H1 (cell line): ENCODE results near the gene ESYT2. TPM values are rescaled to one million over a fixed set of nuclear protein-coding genes. Genes with fewer than 3 reads are reported as not detected.

Experiments
- KDM1A ChIP-seq: fragments of 200-600, 300-600 bp; sonication (generic); IDR thresholded peaks from 2 replicates; pipeline ENCODE4 v1.7.1; 2016; ENCODE audit warnings: mild to moderate bottlenecking, low read length, borderline replicate concordance
- polyA plus RNA-seq, 7 experiments: library from polyadenylated mRNA; depleted of rRNA in 3 of 7; stranded (reverse) in 5 of 7; unstranded in 2 of 7; fragments of >200 nt in 5 of 7; fragments of 200-250 nt in 2 of 7; gene quantifications; 1 replicate in 5 of 7; 2 replicates in 1 of 7; 4 replicates in 1 of 7; pipeline versions ENCODE4 v1.2.1 to v1.2.3, GENCODE V29; 2011 to 2013; ENCODE audit warnings: missing spikeins in 2 of 7, mixed read lengths in 2 of 7
- total RNA-seq: library from RNA; stranded (reverse); fragmentation: NEBNext Ultra II Directional; extraction: Animal tissue kit (Norgen Biotek cat#: 25700); gene quantifications from 2 replicates; pipeline ENCODE4 v1.2.1, GENCODE V29; 2021

ESYT2 gene
- total and polyA plus RNA-seq, 2 of the 8 experiments (the other 6 are each of a cell fraction or from before 2014, with no cell fraction given) = 27.0 to 37.5 TPM

- no peak for TF ChIP-seq KDM1A
These were observed 141.9 kb downstream of the ESYT2 start (continued) for GRCh38 chr7:158687406-158687805.
